K562 (cell line): ENCODE measurements around the gene ZNF862. TPM values are rescaled to one million over a fixed set of nuclear protein-coding genes. Genes with fewer than 3 reads are reported as not detected.
A peak's percentile ranks its signal among the peaks of the same experiment; 100 is the strongest.

ENCODE experiments used
- EHMT2 ChIP-seq: fragments of 450-650 bp; IDR thresholded peaks from 2 replicates; pipeline ENCODE4 v1.6.1; 2018; ENCODE audit warnings: antibody characterized with exemption
- ETV5 ChIP-seq: sonication (generic); formaldehyde crosslinking; IDR thresholded peaks from 2 replicates; pipeline ENCODE4 v1.4.0; 2020; ENCODE audit warnings: low read depth, mild to moderate bottlenecking, missing genetic modification reagents
- HNRNPH1 ChIP-seq: fragments of 200-400 bp; formaldehyde crosslinking; optimal IDR thresholded peaks from 2 replicates; pipeline ENCODE3; 2017; ENCODE audit warnings: low read depth, mild to moderate bottlenecking, low read length, moderate library complexity
- LCOR ChIP-seq: sonication (generic); formaldehyde crosslinking; IDR thresholded peaks from 2 replicates; pipeline ENCODE4 v1.8.0; 2022; ENCODE audit warnings: mild to moderate bottlenecking, missing genetic modification reagents
- NBN ChIP-seq: fragments of 450-650 bp; IDR thresholded peaks from 2 replicates; pipeline ENCODE4 v1.6.1; 2016; ENCODE audit warnings: low read depth, mild to moderate bottlenecking
- POLR2AphosphoS5 ChIP-seq: IDR thresholded peaks from 2 replicates; pipeline ENCODE4 v1.6.1; 2011; ENCODE audit warnings: mild to moderate bottlenecking, low read depth, low read length, moderate library complexity; ENCODE audit not compliant: control insufficient read depth, insufficient read depth
- PRPF4 ChIP-seq: fragments of 200-400 bp; formaldehyde crosslinking; IDR thresholded peaks from one replicate; pipeline ENCODE4 v1.6.1; 2017; ENCODE audit warnings: low read length, low read depth, mild to moderate bottlenecking; ENCODE audit not compliant: insufficient read depth, poor library complexity, severe bottlenecking
- PTBP1 ChIP-seq: fragments of 200-400 bp; formaldehyde crosslinking; IDR thresholded peaks from 2 replicates; pipeline ENCODE4 v1.6.1; 2017; ENCODE audit warnings: low read depth, low read length
- RBM17 ChIP-seq: fragments of 200-400 bp; formaldehyde crosslinking; IDR thresholded peaks from 2 replicates; pipeline ENCODE4 v1.6.1; 2017; ENCODE audit warnings: low read depth, mild to moderate bottlenecking, low read length, borderline replicate concordance
- SP1 ChIP-seq: sonication (generic); formaldehyde crosslinking; IDR thresholded peaks from 2 replicates; pipeline ENCODE4 v1.8.1; 2022; ENCODE audit warnings: mild to moderate bottlenecking, missing genetic modification reagents
- STAT6 ChIP-seq: sonication (generic); formaldehyde crosslinking; IDR thresholded peaks from 2 replicates; pipeline ENCODE4 v1.8.1; 2023; ENCODE audit warnings: mild to moderate bottlenecking, missing genetic modification reagents
- ZNF175 ChIP-seq: fragments of 200-800 bp; sonication (Bioruptor generic); IDR thresholded peaks from 2 replicates; pipeline ENCODE4 v1.6.1; 2016; ENCODE audit warnings: low read depth, mild to moderate bottlenecking, missing genetic modification characterization, missing compliant biosample characterization
- ZNF232 ChIP-seq: sonication (generic); formaldehyde crosslinking; IDR thresholded peaks from 2 replicates; pipeline ENCODE4 v1.8.0; 2022; ENCODE audit warnings: mild to moderate bottlenecking, missing genetic modification reagents
- ZNF24 ChIP-seq: fragments of 450-650 bp; IDR thresholded peaks from 2 replicates; pipeline ENCODE4 v1.6.1; 2016
- ZNF41 ChIP-seq: fragments of 250-450 bp; sonication (Bioruptor Pico); conservative IDR thresholded peaks from 2 replicates; pipeline ENCODE4 v1.4.0; 2020; ENCODE audit warnings: mild to moderate bottlenecking
- ZNF740 ChIP-seq, 3 experiments: fragments of 200-800 bp in 1 of 3; sonication (Bioruptor generic) in 1 of 3; sonication (generic) in 1 of 3; formaldehyde crosslinking in 1 of 3; IDR thresholded peaks; 2 replicates each; pipeline versions ENCODE4 v1.6.1 to v1.8.0; 2016 to 2022; ENCODE audit warnings: mild to moderate bottlenecking in 2 of 3, missing compliant biosample characterization in 2 of 3, missing genetic modification characterization in 2 of 3, missing genetic modification reagents in 1 of 3
- ZNF76 ChIP-seq: fragments of 250-450 bp; sonication (Bioruptor Pico); IDR thresholded peaks from 2 replicates; pipeline ENCODE4 v1.4.0; 2020; ENCODE audit warnings: mild to moderate bottlenecking, moderate library complexity, borderline replicate concordance
- ZZZ3 ChIP-seq: fragments of 450-650 bp; IDR thresholded peaks from 2 replicates; pipeline ENCODE4 v1.6.1; 2016; ENCODE audit warnings: antibody characterized with exemption, mild to moderate bottlenecking, moderate library complexity
- polyA plus RNA-seq, 8 experiments: library from polyadenylated mRNA; depleted of rRNA in 4 of 8; stranded (reverse) in 5 of 8; unstranded in 3 of 8; fragments of >200 nt; fragmentation: Nextera tagmentation in 2 of 8; fragmentation: Illumina TruSeq in 1 of 8; extraction: Ambion mirVana in 2 of 8; extraction: Trizol in 1 of 8; gene quantifications; 2 replicates each; pipeline versions ENCODE4 v1.2.1 to v1.2.3, GENCODE V29; 2011 to 2014; ENCODE audit warnings: inconsistent platforms in 1 of 8, missing spikeins in 1 of 8
- total RNA-seq, 7 experiments: library from RNA; depleted of rRNA in 6 of 7; stranded (reverse); fragments of >200 nt in 6 of 7; fragmentation: Illumina TruSeq in 2 of 7; extraction: Trizol in 2 of 7; gene quantifications; 2 replicates each; pipeline versions ENCODE4 v1.2.1 to v1.2.3, GENCODE V29; 2011 to 2021; ENCODE audit warnings: low replicate concordance in 1 of 7
- TF ChIP-seq, protein P1 (sequence below), 3 experiments: IDR thresholded peaks in 2 of 3; conservative IDR thresholded peaks in 1 of 3; 2 replicates each; pipeline ENCODE4 v1.5.1; 2011 to 2012; ENCODE audit warnings: low read length in 3 of 3, mild to moderate bottlenecking in 3 of 3, control low read depth in 2 of 3, improper control_type of control experiment in 1 of 3, inconsistent platforms in 1 of 3, low read depth in 1 of 3, mixed read lengths in 1 of 3, moderate library complexity in 1 of 3; ENCODE audit not compliant: insufficient read depth in 2 of 3

The ZNF862 gene
- total and polyA plus RNA-seq, 9 of the 15 experiments (the other 6 are each of a cell fraction or from before 2014, with no cell fraction given), result 1.1 to 3.9 (median 2.6) TPM

- TF ChIP-seq RBM17, result no peak
- no peak for TF ChIP-seq STAT6
- TF ChIP-seq ZNF76 (CRISPR knock-in tag), result no peak
- no peak for TF ChIP-seq EHMT2
- no peak for TF ChIP-seq ZNF232
- no peak for TF ChIP-seq ETV5 (CRISPR knock-in tag)
- no peak for TF ChIP-seq ZNF41 (CRISPR knock-in tag)
- no peak for TF ChIP-seq PTBP1
- TF ChIP-seq LCOR, result no peak
- no peak for TF ChIP-seq POLR2AphosphoS5
- no peak for TF ChIP-seq ZNF175 (CRISPR knock-in tag)
- no peak for TF ChIP-seq PRPF4
- TF ChIP-seq ZNF24, result no peak
- no peak for TF ChIP-seq ZZZ3
- no peak for TF ChIP-seq HNRNPH1
- no peak for TF ChIP-seq SP1
- TF ChIP-seq, protein P1, sequence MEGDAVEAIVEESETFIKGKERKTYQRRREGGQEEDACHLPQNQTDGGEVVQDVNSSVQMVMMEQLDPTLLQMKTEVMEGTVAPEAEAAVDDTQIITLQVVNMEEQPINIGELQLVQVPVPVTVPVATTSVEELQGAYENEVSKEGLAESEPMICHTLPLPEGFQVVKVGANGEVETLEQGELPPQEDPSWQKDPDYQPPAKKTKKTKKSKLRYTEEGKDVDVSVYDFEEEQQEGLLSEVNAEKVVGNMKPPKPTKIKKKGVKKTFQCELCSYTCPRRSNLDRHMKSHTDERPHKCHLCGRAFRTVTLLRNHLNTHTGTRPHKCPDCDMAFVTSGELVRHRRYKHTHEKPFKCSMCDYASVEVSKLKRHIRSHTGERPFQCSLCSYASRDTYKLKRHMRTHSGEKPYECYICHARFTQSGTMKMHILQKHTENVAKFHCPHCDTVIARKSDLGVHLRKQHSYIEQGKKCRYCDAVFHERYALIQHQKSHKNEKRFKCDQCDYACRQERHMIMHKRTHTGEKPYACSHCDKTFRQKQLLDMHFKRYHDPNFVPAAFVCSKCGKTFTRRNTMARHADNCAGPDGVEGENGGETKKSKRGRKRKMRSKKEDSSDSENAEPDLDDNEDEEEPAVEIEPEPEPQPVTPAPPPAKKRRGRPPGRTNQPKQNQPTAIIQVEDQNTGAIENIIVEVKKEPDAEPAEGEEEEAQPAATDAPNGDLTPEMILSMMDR (IDR thresholded peaks at IDR 0.05 in 2 of 3, conservative IDR thresholded peaks at IDR 0.05 in 1 of 3; ENCODE audit: insufficient read depth in 2 of 3, low read depth in 1 of 3, low read length in 3 of 3), result peak; percentile 82 to 89 (median 84)
- TF ChIP-seq NBN, result no peak
- TF ChIP-seq ZNF740 (CRISPR knock-in tag; IDR thresholded peaks at IDR 0.05), result no peak; the same call in 1 of the 2 replicates
- TF ChIP-seq ZNF740 (tag; IDR thresholded peaks at IDR 0.05), result no peak
Observed at GRCh38 chr7:149799397-149800168, 38.6 kb upstream of the ZNF862 start (continued).
